CD14-positive monocyte (primary cell): Measurements from ENCODE around the gene CTSS. TPM values are rescaled to one million over a fixed set of nuclear protein-coding genes. Genes with fewer than 3 reads are reported as not detected.

ENCODE experiments used
- DNase-seq, 3 donors: peaks; one replicate each; pipeline ENCODE4 v3.0.0-alpha.2; 2011 to 2022
- H2AFZ ChIP-seq: 2 replicates; pipeline ENCODE4 v1.6.0; 2012; ENCODE audit warnings: mild to moderate bottlenecking, low read depth, low read length, inconsistent platforms; ENCODE audit not compliant: insufficient read depth, poor library complexity, severe bottlenecking
- H3K27ac ChIP-seq, 2 donors: 1 replicate in 1 of 2; 2 replicates in 1 of 2; pipeline ENCODE4 v1.5.1; 2012 to 2013; ENCODE audit warnings: low read length in 2 of 2, control low read depth in 1 of 2, inconsistent platforms in 1 of 2, low read depth in 1 of 2, mild to moderate bottlenecking in 1 of 2
- H3K27me3 ChIP-seq, 2 donors: one replicate each; pipeline versions ENCODE4 v1.6.0 to v1.6.1; 2011 to 2013; ENCODE audit warnings: low read length in 2 of 2; ENCODE audit not compliant: control insufficient read depth in 2 of 2, insufficient read depth in 2 of 2
- H3K36me3 ChIP-seq, 2 donors: replicated peaks in 1 of 2; 1 replicate in 1 of 2; 2 replicates in 1 of 2; pipeline versions ENCODE4 v1.5.1 to v1.6.1; 2012 to 2013; ENCODE audit warnings: low read length in 2 of 2, control low read depth in 1 of 2, inconsistent platforms in 1 of 2, mild to moderate bottlenecking in 1 of 2; ENCODE audit not compliant: insufficient read depth in 2 of 2, control insufficient read depth in 1 of 2
- H3K4me1 ChIP-seq, 2 donors: 1 replicate in 1 of 2; 2 replicates in 1 of 2; pipeline versions ENCODE4 v1.5.1 to v1.6.1; 2012 to 2013; ENCODE audit warnings: low read length in 2 of 2, control low read depth in 1 of 2, inconsistent platforms in 1 of 2, mild to moderate bottlenecking in 1 of 2, moderate library complexity in 1 of 2; ENCODE audit not compliant: insufficient read depth in 2 of 2, control insufficient read depth in 1 of 2
- H3K4me2 ChIP-seq: replicated peaks from 2 replicates; pipeline ENCODE3; 2012; ENCODE audit warnings: low read length, moderate library complexity, mild to moderate bottlenecking; ENCODE audit not compliant: poor library complexity, severe bottlenecking; ENCODE audit errors: extremely low read depth
- H3K4me3 ChIP-seq, 3 experiments: fragments of 200-600 bp in 1 of 3; sonication (generic) in 1 of 3; replicated peaks in 1 of 3; 1 replicate in 2 of 3; 2 replicates in 1 of 3; pipeline ENCODE4 v1.5.1; 2011 to 2013; ENCODE audit warnings: low read length in 3 of 3, mild to moderate bottlenecking in 3 of 3, control low read depth in 2 of 3, low read depth in 2 of 3, inconsistent platforms in 1 of 3, moderate library complexity in 1 of 3
- H3K79me2 ChIP-seq: 2 replicates; pipeline ENCODE4 v1.6.0; 2012; ENCODE audit warnings: mild to moderate bottlenecking, control low read depth, inconsistent platforms, low read length, moderate library complexity; ENCODE audit not compliant: insufficient read depth
- H3K9ac ChIP-seq: 2 replicates; pipeline ENCODE4 v1.6.0; 2017; ENCODE audit warnings: low read length, mild to moderate bottlenecking; ENCODE audit not compliant: insufficient read depth, poor library complexity, severe bottlenecking
- H3K9me3 ChIP-seq, 2 donors: replicated peaks in 1 of 2; 1 replicate in 1 of 2; 2 replicates in 1 of 2; pipeline versions ENCODE4 v1.5.1 to v1.6.1; 2012 to 2013; ENCODE audit warnings: low read length in 2 of 2, control low read depth in 1 of 2; ENCODE audit not compliant: control insufficient read depth in 1 of 2, insufficient read depth in 1 of 2
- H4K20me1 ChIP-seq: 2 replicates; pipeline ENCODE4 v1.6.0; 2012; ENCODE audit warnings: mild to moderate bottlenecking, low read length, control low read depth, moderate library complexity; ENCODE audit not compliant: insufficient read depth
- H3K27ac Mint-ChIP-seq, 7 donors: one replicate each; pipeline ENCODE4 v1.8.0; 2020; ENCODE audit warnings: mild to moderate bottlenecking in 7 of 7, mixed read lengths in 7 of 7, moderate library complexity in 6 of 7, inconsistent platforms in 2 of 7
- H3K27me3 Mint-ChIP-seq, 3 donors: one replicate each; pipeline ENCODE4 v1.8.0; 2021 to 2022; ENCODE audit warnings: low read depth in 3 of 3, mild to moderate bottlenecking in 3 of 3, mixed read lengths in 3 of 3, moderate library complexity in 3 of 3, inconsistent platforms in 1 of 3
- H3K36me3 Mint-ChIP-seq, 2 donors: one replicate each; pipeline ENCODE4 v1.8.0; 2020; ENCODE audit warnings: mixed read lengths in 2 of 2, inconsistent platforms in 1 of 2, mild to moderate bottlenecking in 1 of 2
- H3K4me1 Mint-ChIP-seq: one replicate; pipeline ENCODE4 v1.8.0; 2020; ENCODE audit warnings: mild to moderate bottlenecking, mixed read lengths
- H3K4me3 Mint-ChIP-seq, 2 donors: one replicate each; pipeline ENCODE4 v1.8.0; 2020; ENCODE audit warnings: mild to moderate bottlenecking in 2 of 2, mixed read lengths in 2 of 2, moderate library complexity in 1 of 2
- H3K9me3 Mint-ChIP-seq, 7 donors: one replicate each; pipeline ENCODE4 v1.8.0; 2020 to 2022; ENCODE audit warnings: mixed read lengths in 7 of 7, mild to moderate bottlenecking in 6 of 7, moderate library complexity in 6 of 7, inconsistent platforms in 2 of 7
- CTCF ChIP-seq: fragments of 200-600 bp; IDR thresholded peaks from one replicate; pipeline ENCODE4 v1.8.0; 2022; ENCODE audit warnings: antibody characterized with exemption, mild to moderate bottlenecking
- WGBS: methylation state at CpG from one replicate; pipeline ENCODE4 v1.1.5; 2013; ENCODE audit warnings: missing lambda C conversion rate; ENCODE audit not compliant: insufficient coverage; 5-methylcytosine and 5-hydroxymethylcytosine counted together
- intact Hi-C, 2 donors: fragments of 100-400 bp; cut with micrococcal nuclease; formaldehyde crosslinking; loops; one replicate each; pipeline versions ENCODE4 v1.15.0 to v1.15.1; 2023
- polyA plus RNA-seq, 3 donors: library from polyadenylated mRNA; depleted of rRNA in 1 of 3; unstranded in 2 of 3; stranded (reverse) in 1 of 3; fragments of 300-500 nt in 2 of 3; fragments of >200 nt in 1 of 3; fragmentation: Illumina TruSeq in 2 of 3; gene quantifications; 1 replicate in 2 of 3; 2 replicates in 1 of 3; pipeline ENCODE4 v1.2.3, GENCODE V29; 2012 to 2021

CTSS gene
- polyA plus RNA-seq, 3 donors: 2,349 to 6,327 (median 5,201) TPM

GRCh38 chr1:150763018-150763417 is 2.6 kb downstream of the CTSS start:
- H3K4me1 Mint-ChIP-seq: peaks cover 56% of the 10 kb centered on the region
- Histone ChIP-seq H3K27ac (peak overlapping the region in 1 of 2 donors; percentile 53), H3K4me1 (peaks cover 40 to 62% of the 10 kb centered on the region in 2 donors), H4K20me1 (peaks cover 60% of the 10 kb centered on the region), H3K4me3 (peak overlapping the region; percentile 96 to 100 (median 99)), H3K79me2 (peaks cover 98% of the 10 kb centered on the region), H3K36me3 (peaks cover 52 to 61% of the 10 kb centered on the region in 2 donors), H3K4me2 (peak overlapping the region; percentile 90), H3K9ac (peak overlapping the region; percentile 83), H3K27me3 (no peaks in the 10 kb centered on the region), H2AFZ (no peak overlapping the region), H3K9me3 (no peaks in the 10 kb centered on the region)
- peaks cover 0 to 14% (median 1%) of the 10 kb centered on the region in 7 donors for H3K9me3 Mint-ChIP-seq
- intact Hi-C loops: loop anchor here in 1 of 2 donors (5.0 to 10.0 kb wide), 5 partner anchors 34 to 394 kb away; partner anchors contain the start of genes CERS2, SETDB1 and TNFAIP8L2
- H3K4me3 Mint-ChIP-seq: peak overlapping the region; percentile 80 to 100
- H3K27me3 Mint-ChIP-seq: peaks cover 0 to 5% (median 0%) of the 10 kb centered on the region in 3 donors
- H3K27ac Mint-ChIP-seq: peak overlapping the region; percentile 71 to 90 (median 83)
- TF ChIP-seq CTCF: no peak
- no peak for DNase-seq
- WGBS: no CpG with 5 or more reads among the region's 3 CpGs
- peaks cover 51 to 65% of the 10 kb centered on the region in 2 donors for H3K36me3 Mint-ChIP-seq

DNA sequence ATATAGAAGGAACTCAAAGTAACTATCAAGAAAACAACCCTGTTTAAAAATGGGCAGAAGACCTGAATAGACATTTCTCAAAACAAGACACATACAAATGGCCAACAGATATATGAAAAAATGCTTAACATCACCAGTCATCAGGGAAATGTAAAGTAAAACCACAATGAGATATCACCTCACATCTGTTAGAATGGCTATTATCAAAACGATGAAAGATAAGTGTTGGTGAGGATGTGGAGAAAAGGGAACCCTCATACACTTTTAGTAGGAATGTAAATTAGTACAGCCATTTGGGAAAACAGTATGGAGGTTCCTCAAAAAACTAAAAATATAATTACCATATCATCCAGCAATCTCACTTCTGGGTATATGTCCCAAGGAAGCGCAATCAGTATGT is 3.0 kb downstream of the CTSS start:
- peak overlapping the region; percentile 96 to 100 (median 99) for H3K4me3 ChIP-seq
- no CpG with 5 or more reads among the region's 2 CpGs for WGBS

More for the DNA sequence above, 3.0 kb downstream of the CTSS start:
- Histone ChIP-seq H3K36me3 (peaks cover 57 to 65% of the 10 kb centered on the region in 2 donors), H4K20me1 (peaks cover 64% of the 10 kb centered on the region), H3K27me3 (no peaks in the 10 kb centered on the region), H3K79me2 (peaks cover 99% of the 10 kb centered on the region), H3K9me3 (no peaks in the 10 kb centered on the region), H3K4me1 (peaks cover 36 to 62% of the 10 kb centered on the region in 2 donors), H3K4me2 (peak overlapping the region; percentile 90), H2AFZ (no peak overlapping the region), H3K27ac (peak overlapping the region in 1 of 2 donors; percentile 53), H3K9ac (peak overlapping the region; percentile 83)
- DNase-seq: no peak
- peaks cover 56 to 69% of the 10 kb centered on the region in 2 donors for H3K36me3 Mint-ChIP-seq
- H3K9me3 Mint-ChIP-seq: peaks cover 0 to 14% (median 1%) of the 10 kb centered on the region in 7 donors
- H3K4me3 Mint-ChIP-seq: peak overlapping the region; percentile 80 to 100
- peaks cover 0 to 5% (median 0%) of the 10 kb centered on the region in 3 donors for H3K27me3 Mint-ChIP-seq
- peak overlapping the region; percentile 71 to 90 (median 83) for H3K27ac Mint-ChIP-seq
- intact Hi-C loops: loop anchor here in 1 of 2 donors (5.0 to 10.0 kb wide), 5 partner anchors 35 to 395 kb away; partner anchors contain the start of genes CERS2, SETDB1 and TNFAIP8L2
- H3K4me1 Mint-ChIP-seq: peaks cover 57% of the 10 kb centered on the region
- TF ChIP-seq CTCF: no peak
